Smooth muscle cell (in vitro differentiated cells): ENCODE data around the gene CHDH. TPM values are rescaled to one million over a fixed set of nuclear protein-coding genes. Genes with fewer than 3 reads are reported as not detected.

Source experiments
- DNase-seq: peaks from one replicate; lab custom pipeline; 2025; ENCODE audit not compliant: unreplicated experiment; lab: John Stamatoyannopoulos, UW
- H2AFZ ChIP-seq: fragments of 200-600 bp; sonication (generic); 2 replicates; pipeline ENCODE4 v1.6.0; 2016; ENCODE audit warnings: antibody characterized with exemption, low read depth, mild to moderate bottlenecking
- H3F3A ChIP-seq: fragments of 200-600 bp; sonication (generic); 2 replicates; pipeline ENCODE4 v1.6.0; 2017; ENCODE audit warnings: antibody characterized with exemption, low read depth
- H3K27ac ChIP-seq: fragments of 200-600 bp; sonication (generic); 2 replicates; pipeline ENCODE4 v1.5.1; 2016; ENCODE audit warnings: low read depth, mild to moderate bottlenecking
- H3K27me3 ChIP-seq: fragments of 200-600 bp; sonication (generic); 2 replicates; pipeline ENCODE4 v1.6.1; 2016; ENCODE audit warnings: low read depth, mild to moderate bottlenecking
- H3K36me3 ChIP-seq: fragments of 200-600 bp; sonication (generic); 2 replicates; pipeline ENCODE4 v1.5.1; 2016; ENCODE audit warnings: low read depth
- H3K4me1 ChIP-seq: fragments of 200-600 bp; sonication (generic); 2 replicates; pipeline ENCODE4 v1.5.1; 2016; ENCODE audit warnings: low read depth
- H3K4me2 ChIP-seq: fragments of 200-600 bp; sonication (generic); 2 replicates; pipeline ENCODE4 v1.6.0; 2016; ENCODE audit warnings: mild to moderate bottlenecking
- H3K4me3 ChIP-seq: fragments of 200-600 bp; sonication (generic); 2 replicates; pipeline ENCODE4 v1.5.1; 2016; ENCODE audit warnings: mild to moderate bottlenecking
- H3K79me2 ChIP-seq: fragments of 200-600 bp; sonication (generic); 2 replicates; pipeline ENCODE4 v1.6.0; 2016; ENCODE audit warnings: low read depth, mild to moderate bottlenecking
- H3K9ac ChIP-seq: fragments of 200-600 bp; sonication (generic); 2 replicates; pipeline ENCODE4 v1.6.0; 2016; ENCODE audit warnings: low read depth
- H3K9me3 ChIP-seq: fragments of 200-600 bp; sonication (generic); replicated peaks from 2 replicates; pipeline ENCODE4 v1.5.1; 2016; ENCODE audit warnings: low read depth
- H4K20me1 ChIP-seq: fragments of 200-600 bp; sonication (generic); 2 replicates; pipeline ENCODE4 v1.6.0; 2016; ENCODE audit warnings: low read depth
- WGBS: methylation state at CpG from one replicate; pipeline ENCODE4 v1.1.7; 2016; ENCODE audit warnings: low lambda C conversion rate; 5-methylcytosine and 5-hydroxymethylcytosine counted together
- polyA plus RNA-seq: library from polyadenylated mRNA; unstranded; fragments of >200 nt; fragmentation: Nextera tagmentation; extraction: Ambion mirVana; gene quantifications from 2 replicates; pipeline ENCODE4 v1.2.1, GENCODE V29; 2016
- total RNA-seq: library from RNA; depleted of rRNA; stranded (reverse); fragments of >200 nt; gene quantifications from 2 replicates; pipeline ENCODE4 v1.2.3, GENCODE V29; 2014
- TF ChIP-seq, protein P1 (sequence below): fragments of 200-600 bp; sonication (generic); IDR thresholded peaks from 2 replicates; pipeline ENCODE4 v1.5.1; 2017; ENCODE audit warnings: borderline replicate concordance, mild to moderate bottlenecking, antibody characterized with exemption; ENCODE audit not compliant: insufficient read depth, poor library complexity, severe bottlenecking

CHDH gene
- total and polyA plus RNA-seq, 2 experiments from 2014 or later = 0.36 to 0.51 TPM

DNA sequence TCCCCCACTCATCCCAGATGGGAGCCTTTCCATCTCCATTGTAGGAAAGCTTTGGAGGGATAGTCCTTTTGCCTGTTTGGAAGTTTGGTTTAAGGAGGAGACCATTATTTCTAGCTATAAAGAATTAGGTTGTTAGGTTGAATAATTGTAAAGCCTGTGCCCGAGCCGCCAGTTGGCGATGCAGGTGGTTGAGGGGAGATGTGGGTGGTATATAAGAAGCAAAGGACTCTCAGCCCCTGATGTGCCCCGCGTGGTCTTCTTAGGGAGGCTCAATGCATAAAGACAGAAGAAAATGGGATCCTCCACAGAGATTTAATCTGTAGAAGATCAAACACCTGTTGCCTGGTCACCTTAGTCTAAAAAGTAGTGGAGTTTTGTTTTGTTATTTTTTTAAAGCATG is 55.7 kb downstream of the CHDH start:
- TF ChIP-seq, protein P1, sequence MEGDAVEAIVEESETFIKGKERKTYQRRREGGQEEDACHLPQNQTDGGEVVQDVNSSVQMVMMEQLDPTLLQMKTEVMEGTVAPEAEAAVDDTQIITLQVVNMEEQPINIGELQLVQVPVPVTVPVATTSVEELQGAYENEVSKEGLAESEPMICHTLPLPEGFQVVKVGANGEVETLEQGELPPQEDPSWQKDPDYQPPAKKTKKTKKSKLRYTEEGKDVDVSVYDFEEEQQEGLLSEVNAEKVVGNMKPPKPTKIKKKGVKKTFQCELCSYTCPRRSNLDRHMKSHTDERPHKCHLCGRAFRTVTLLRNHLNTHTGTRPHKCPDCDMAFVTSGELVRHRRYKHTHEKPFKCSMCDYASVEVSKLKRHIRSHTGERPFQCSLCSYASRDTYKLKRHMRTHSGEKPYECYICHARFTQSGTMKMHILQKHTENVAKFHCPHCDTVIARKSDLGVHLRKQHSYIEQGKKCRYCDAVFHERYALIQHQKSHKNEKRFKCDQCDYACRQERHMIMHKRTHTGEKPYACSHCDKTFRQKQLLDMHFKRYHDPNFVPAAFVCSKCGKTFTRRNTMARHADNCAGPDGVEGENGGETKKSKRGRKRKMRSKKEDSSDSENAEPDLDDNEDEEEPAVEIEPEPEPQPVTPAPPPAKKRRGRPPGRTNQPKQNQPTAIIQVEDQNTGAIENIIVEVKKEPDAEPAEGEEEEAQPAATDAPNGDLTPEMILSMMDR = no peak
- no peak overlapping the region for H3K4me2 ChIP-seq
- no peak overlapping the region for H2AFZ ChIP-seq
- H3K9me3 ChIP-seq = no peaks in the 10 kb centered on the region
- 95% methylated on average over 5 of the region's 5 CpGs for WGBS
- H3K4me3 ChIP-seq = no peak overlapping the region
- no peak overlapping the region for H3K9ac ChIP-seq
- H3K27me3 ChIP-seq = peaks cover 3% of the 10 kb centered on the region
- no peaks in the 10 kb centered on the region for H3K79me2 ChIP-seq
- no peaks in the 10 kb centered on the region for H4K20me1 ChIP-seq
- H3F3A ChIP-seq = no peaks in the 10 kb centered on the region
- peaks cover 11% of the 10 kb centered on the region for H3K4me1 ChIP-seq
- H3K36me3 ChIP-seq = no peaks in the 10 kb centered on the region
- DNase-seq = no peak
- H3K27ac ChIP-seq = no peak overlapping the region

DNA sequence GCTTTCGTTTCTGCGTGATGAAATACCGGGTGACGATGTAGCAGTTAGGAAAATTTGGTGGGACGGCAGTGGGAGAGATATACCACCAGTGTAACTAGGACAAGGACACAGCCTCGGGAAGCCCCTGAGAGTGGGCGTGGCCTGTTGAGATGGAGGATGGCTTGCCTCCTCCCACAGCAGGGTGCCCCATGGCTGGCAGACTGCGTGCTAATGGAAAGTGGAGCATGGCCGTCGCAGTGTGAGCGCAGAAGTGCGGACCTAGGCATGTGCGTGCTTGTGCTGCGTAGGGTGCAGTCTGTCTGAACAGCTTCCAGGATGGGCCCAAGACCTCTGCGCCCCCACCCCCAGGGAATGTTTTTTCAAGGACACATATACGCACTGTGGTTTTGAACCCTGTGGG is 56.8 kb downstream of the CHDH start:
- DNase-seq = no peak
- Histone ChIP-seq H3K9ac (no peak overlapping the region), H3K36me3 (no peaks in the 10 kb centered on the region), H3K79me2 (no peaks in the 10 kb centered on the region), H4K20me1 (no peaks in the 10 kb centered on the region), H3F3A (no peaks in the 10 kb centered on the region), H3K4me1 (peaks cover 5% of the 10 kb centered on the region), H3K27ac (no peak overlapping the region), H2AFZ (no peak overlapping the region), H3K9me3 (no peaks in the 10 kb centered on the region), H3K27me3 (peaks cover 3% of the 10 kb centered on the region), H3K4me2 (no peak overlapping the region), H3K4me3 (no peak overlapping the region)
- TF ChIP-seq, protein P1 = no peak
- 84% methylated on average over 16 of the region's 16 CpGs for WGBS

DNA sequence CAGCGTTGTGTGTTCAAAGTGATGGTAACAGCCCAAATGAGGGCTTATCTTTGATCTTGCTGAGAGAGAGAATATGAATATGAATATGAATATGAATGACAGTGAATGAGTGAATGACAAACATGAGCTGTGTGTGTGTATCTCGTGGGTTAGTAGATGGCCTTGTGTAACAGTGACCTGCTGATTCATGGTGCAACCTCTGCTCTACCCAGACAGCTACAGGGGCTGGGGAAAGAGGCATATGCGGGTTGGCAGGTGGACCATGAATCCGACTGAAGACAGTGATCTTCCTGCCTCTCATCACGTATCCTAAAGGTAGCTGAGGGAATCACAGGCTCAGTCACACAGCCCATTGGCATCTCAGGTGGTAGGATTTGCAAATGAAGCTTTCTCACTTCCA is 58.2 kb downstream of the CHDH start:
- Histone ChIP-seq H2AFZ (no peak overlapping the region), H3K4me3 (no peak overlapping the region), H3K27me3 (peaks cover 3% of the 10 kb centered on the region), H3K9ac (no peak overlapping the region), H3K27ac (no peak overlapping the region), H3K79me2 (no peaks in the 10 kb centered on the region), H3K9me3 (no peaks in the 10 kb centered on the region), H4K20me1 (no peaks in the 10 kb centered on the region), H3K4me1 (peaks cover 5% of the 10 kb centered on the region), H3K36me3 (no peaks in the 10 kb centered on the region), H3F3A (no peaks in the 10 kb centered on the region), H3K4me2 (no peak overlapping the region)
- 71% methylated on average over 5 of the region's 5 CpGs for WGBS
- TF ChIP-seq, protein P1 = no peak
- no peak for DNase-seq

DNA sequence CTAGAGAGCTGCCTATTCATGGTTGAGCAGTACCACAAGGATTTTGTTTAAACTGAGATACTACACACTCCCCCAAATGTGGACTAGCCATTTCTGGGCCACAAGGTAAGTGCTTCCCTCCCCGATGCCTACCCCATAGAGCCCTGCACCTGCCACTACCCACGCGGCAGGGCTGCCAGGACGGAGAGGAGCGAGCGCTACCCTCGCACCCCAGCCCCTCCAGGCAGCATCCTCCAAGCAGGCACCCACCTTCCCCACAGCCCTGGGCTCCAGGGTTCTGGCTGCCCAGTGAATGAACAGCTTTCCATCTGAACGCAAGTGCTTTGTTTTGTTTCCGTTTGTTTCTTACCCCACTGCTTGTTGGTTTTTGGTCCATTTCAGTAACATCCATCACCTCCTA is 59.2 kb downstream of the CHDH start:
- Histone ChIP-seq H3K4me2 (no peak overlapping the region), H4K20me1 (no peaks in the 10 kb centered on the region), H3F3A (no peaks in the 10 kb centered on the region), H3K9me3 (no peaks in the 10 kb centered on the region), H3K79me2 (no peaks in the 10 kb centered on the region), H3K4me3 (no peak overlapping the region), H3K36me3 (no peaks in the 10 kb centered on the region), H3K27me3 (peaks cover 3% of the 10 kb centered on the region), H3K27ac (no peak overlapping the region), H3K9ac (no peak overlapping the region), H3K4me1 (peaks cover 5% of the 10 kb centered on the region), H2AFZ (no peak overlapping the region)
- 94% methylated on average over 9 of the region's 9 CpGs for WGBS
- TF ChIP-seq, protein P1 = no peak
- DNase-seq = no peak
